Gastrocnemius medialis (tissue), 4 donors: ENCODE data around the gene SP2. TPM values are rescaled to one million over a fixed set of nuclear protein-coding genes. Genes with fewer than 3 reads are reported as not detected.

Source experiments
- ATAC-seq, 2 donors: fragments of 150-250 bp; one replicate each; pipeline ENCODE4 v1.9.1; 2016
- DNase-seq, 2 donors: peaks; one replicate each; pipeline ENCODE4 v3.0.0-alpha.2; 2019
- H3K27ac ChIP-seq, 4 donors: fragments of 200-600 bp; sonication (generic); 1 replicate in 1 of 4; 2 replicates in 3 of 4; pipeline ENCODE4 v1.5.1; 2016 to 2018; ENCODE audit warnings: mild to moderate bottlenecking in 2 of 4, moderate library complexity in 1 of 4
- H3K27me3 ChIP-seq, 3 donors: fragments of 200-600 bp; sonication (generic) in 2 of 3; 1 replicate in 1 of 3; 2 replicates in 2 of 3; pipeline versions ENCODE4 v1.5.1 to v1.6.0; 2016 to 2019; ENCODE audit warnings: mild to moderate bottlenecking in 1 of 3, moderate library complexity in 1 of 3
- H3K36me3 ChIP-seq, 2 donors: fragments of 200-600 bp; sonication (generic) in 1 of 2; one replicate each; pipeline ENCODE4 v1.5.1; 2017 to 2018
- H3K4me1 ChIP-seq, 2 donors: fragments of 200-600 bp; sonication (generic) in 1 of 2; one replicate each; pipeline ENCODE4 v1.5.1; 2016 to 2017; ENCODE audit warnings: mild to moderate bottlenecking in 2 of 2
- H3K4me3 ChIP-seq, 4 donors: fragments of 200-600 bp; sonication (generic) in 3 of 4; 1 replicate in 1 of 4; 2 replicates in 3 of 4; pipeline ENCODE4 v1.5.1; 2016 to 2019; ENCODE audit warnings: mild to moderate bottlenecking in 2 of 4
- H3K9me3 ChIP-seq, 3 donors: fragments of 200-600 bp; sonication (generic) in 2 of 3; 1 replicate in 1 of 3; 2 replicates in 2 of 3; pipeline ENCODE4 v1.5.1; 2016 to 2019
- CTCF ChIP-seq, 5 experiments: fragments of 450-650 bp in 3 of 5; fragments of 200-600 bp in 2 of 5; sonication (generic) in 2 of 5; IDR thresholded peaks in 4 of 5; conservative IDR thresholded peaks in 1 of 5; 1 replicate in 4 of 5; 2 replicates in 1 of 5; pipeline ENCODE4 v1.5.1; 2016 to 2019; ENCODE audit warnings: antibody characterized with exemption in 5 of 5, mild to moderate bottlenecking in 3 of 5, moderate library complexity in 3 of 5
- POLR2A ChIP-seq, 2 donors: fragments of 450-650 bp; IDR thresholded peaks; one replicate each; pipeline ENCODE4 v1.6.1; 2017; ENCODE audit warnings: antibody characterized with exemption in 2 of 2, mild to moderate bottlenecking in 2 of 2, moderate library complexity in 2 of 2
- in situ Hi-C, 4 donors: fragments of 200-750 bp; cut with MboI; loops; one replicate each; pipeline versions ENCODE4 v1.15.0 to v1.8.0; 2017; ENCODE audit warnings: low sequenced_read_pairs in 4 of 4
- intact Hi-C: fragments of 100-400 bp; cut with DNase I; formaldehyde crosslinking; loops from one replicate; pipeline ENCODE4 v1.15.1; 2023; ENCODE audit warnings: low total_unique reads
- total RNA-seq, 4 donors: library from RNA; depleted of rRNA; stranded (reverse); fragments of >200 nt; gene quantifications; one replicate each; pipeline versions ENCODE4 v1.1.0 to v1.2.3, GENCODE V29; 2016

The SP2 gene
- total RNA-seq, 4 donors from 2014 or later: 5.5 to 28.6 (median 7.0) TPM

GRCh38 chr17:47872651-47873161, 23.3 kb upstream of the SP2 start:
- DNase-seq (no peak), ATAC-seq (no peak)
- no peak overlapping the region for H3K27ac ChIP-seq
- intact Hi-C loops: no loop called here
- no peaks in the 10 kb centered on the region for H3K4me1 ChIP-seq
- H3K36me3 ChIP-seq: no peaks in the 10 kb centered on the region
- H3K9me3 ChIP-seq: no peaks in the 10 kb centered on the region
- H3K4me3 ChIP-seq: no peak overlapping the region
- H3K27me3 ChIP-seq: peaks cover 47 to 80% (median 53%) of the 10 kb centered on the region in 3 donors
- in situ Hi-C loops: no loop called here
- TF ChIP-seq POLR2A (IDR thresholded peaks at IDR 0.05): no peak
- TF ChIP-seq CTCF (IDR thresholded peaks at IDR 0.05 in 4 of 5, conservative IDR thresholded peaks at IDR 0.05 in 1 of 5): no peak

GRCh38 chr17:47873200-47874090, 22.6 kb upstream of the SP2 start:
- Histone ChIP-seq H3K27me3 (peaks cover 45 to 78% (median 51%) of the 10 kb centered on the region in 3 donors), H3K27ac (no peak overlapping the region), H3K4me1 (no peaks in the 10 kb centered on the region), H3K4me3 (no peak overlapping the region), H3K36me3 (no peaks in the 10 kb centered on the region), H3K9me3 (no peaks in the 10 kb centered on the region)
- TF ChIP-seq CTCF (IDR thresholded peaks at IDR 0.05 in 4 of 5, conservative IDR thresholded peaks at IDR 0.05 in 1 of 5) (no peak), POLR2A (IDR thresholded peaks at IDR 0.05) (no peak)
- intact Hi-C loops (no loop called here), in situ Hi-C loops (no loop called here)
- no peak for DNase-seq
- no peak for ATAC-seq

GRCh38 chr17:47875011-47875985, 20.7 kb upstream of the SP2 start:
- H3K27ac ChIP-seq: no peak overlapping the region
- H3K36me3 ChIP-seq: no peaks in the 10 kb centered on the region
- no peaks in the 10 kb centered on the region for H3K9me3 ChIP-seq
- TF ChIP-seq POLR2A (IDR thresholded peaks at IDR 0.05) (no peak), CTCF (IDR thresholded peaks at IDR 0.05 in 4 of 5, conservative IDR thresholded peaks at IDR 0.05 in 1 of 5) (no peak)
- in situ Hi-C loops (no loop called here), intact Hi-C loops (no loop called here)
- peaks cover 38 to 61% (median 49%) of the 10 kb centered on the region in 3 donors for H3K27me3 ChIP-seq
- ATAC-seq (no peak), DNase-seq (no peak)
- no peak overlapping the region for H3K4me3 ChIP-seq
- no peaks in the 10 kb centered on the region for H3K4me1 ChIP-seq

GRCh38 chr17:47877368-47878034, 18.5 kb upstream of the SP2 start:
- ATAC-seq (no peak), DNase-seq (no peak)
- TF ChIP-seq CTCF (IDR thresholded peaks at IDR 0.05 in 4 of 5, conservative IDR thresholded peaks at IDR 0.05 in 1 of 5): no peak
- no peak for TF ChIP-seq POLR2A (IDR thresholded peaks at IDR 0.05)
- in situ Hi-C loops: no loop called here
- Histone ChIP-seq H3K27ac (no peak overlapping the region), H3K36me3 (no peaks in the 10 kb centered on the region), H3K9me3 (no peaks in the 10 kb centered on the region), H3K4me3 (no peak overlapping the region), H3K27me3 (peaks cover 28 to 40% (median 32%) of the 10 kb centered on the region in 3 donors), H3K4me1 (peaks cover 2 to 4% of the 10 kb centered on the region in 2 donors)
- intact Hi-C loops: no loop called here
